Smooth muscle cell (in vitro differentiated cells): ENCODE measurements around the gene TYK2. TPM values are rescaled to one million over a fixed set of nuclear protein-coding genes. Genes with fewer than 3 reads are reported as not detected.

Experiments
- DNase-seq: peaks from one replicate; lab custom pipeline; 2025; ENCODE audit not compliant: unreplicated experiment; lab: John Stamatoyannopoulos, UW
- H2AFZ ChIP-seq: fragments of 200-600 bp; sonication (generic); 2 replicates; pipeline ENCODE4 v1.6.0; 2016; ENCODE audit warnings: antibody characterized with exemption, low read depth, mild to moderate bottlenecking
- H3F3A ChIP-seq: fragments of 200-600 bp; sonication (generic); 2 replicates; pipeline ENCODE4 v1.6.0; 2017; ENCODE audit warnings: antibody characterized with exemption, low read depth
- H3K27ac ChIP-seq: fragments of 200-600 bp; sonication (generic); 2 replicates; pipeline ENCODE4 v1.5.1; 2016; ENCODE audit warnings: low read depth, mild to moderate bottlenecking
- H3K27me3 ChIP-seq: fragments of 200-600 bp; sonication (generic); 2 replicates; pipeline ENCODE4 v1.6.1; 2016; ENCODE audit warnings: low read depth, mild to moderate bottlenecking
- H3K36me3 ChIP-seq: fragments of 200-600 bp; sonication (generic); 2 replicates; pipeline ENCODE4 v1.5.1; 2016; ENCODE audit warnings: low read depth
- H3K4me1 ChIP-seq: fragments of 200-600 bp; sonication (generic); 2 replicates; pipeline ENCODE4 v1.5.1; 2016; ENCODE audit warnings: low read depth
- H3K4me2 ChIP-seq: fragments of 200-600 bp; sonication (generic); 2 replicates; pipeline ENCODE4 v1.6.0; 2016; ENCODE audit warnings: mild to moderate bottlenecking
- H3K4me3 ChIP-seq: fragments of 200-600 bp; sonication (generic); 2 replicates; pipeline ENCODE4 v1.5.1; 2016; ENCODE audit warnings: mild to moderate bottlenecking
- H3K79me2 ChIP-seq: fragments of 200-600 bp; sonication (generic); 2 replicates; pipeline ENCODE4 v1.6.0; 2016; ENCODE audit warnings: low read depth, mild to moderate bottlenecking
- H3K9ac ChIP-seq: fragments of 200-600 bp; sonication (generic); 2 replicates; pipeline ENCODE4 v1.6.0; 2016; ENCODE audit warnings: low read depth
- H3K9me3 ChIP-seq: fragments of 200-600 bp; sonication (generic); replicated peaks from 2 replicates; pipeline ENCODE4 v1.5.1; 2016; ENCODE audit warnings: low read depth
- H4K20me1 ChIP-seq: fragments of 200-600 bp; sonication (generic); 2 replicates; pipeline ENCODE4 v1.6.0; 2016; ENCODE audit warnings: low read depth
- WGBS: methylation state at CpG from one replicate; pipeline ENCODE4 v1.1.7; 2016; ENCODE audit warnings: low lambda C conversion rate; 5-methylcytosine and 5-hydroxymethylcytosine counted together
- polyA plus RNA-seq: library from polyadenylated mRNA; unstranded; fragments of >200 nt; fragmentation: Nextera tagmentation; extraction: Ambion mirVana; gene quantifications from 2 replicates; pipeline ENCODE4 v1.2.1, GENCODE V29; 2016
- total RNA-seq: library from RNA; depleted of rRNA; stranded (reverse); fragments of >200 nt; gene quantifications from 2 replicates; pipeline ENCODE4 v1.2.3, GENCODE V29; 2014
- TF ChIP-seq, protein P1 (sequence below): fragments of 200-600 bp; sonication (generic); IDR thresholded peaks from 2 replicates; pipeline ENCODE4 v1.5.1; 2017; ENCODE audit warnings: borderline replicate concordance, mild to moderate bottlenecking, antibody characterized with exemption; ENCODE audit not compliant: insufficient read depth, poor library complexity, severe bottlenecking

The TYK2 gene
- 52.5 and 53.1 TPM in 2 replicates for total RNA-seq
- 90.8 and 98.4 TPM in 2 replicates for polyA plus RNA-seq

DNA sequence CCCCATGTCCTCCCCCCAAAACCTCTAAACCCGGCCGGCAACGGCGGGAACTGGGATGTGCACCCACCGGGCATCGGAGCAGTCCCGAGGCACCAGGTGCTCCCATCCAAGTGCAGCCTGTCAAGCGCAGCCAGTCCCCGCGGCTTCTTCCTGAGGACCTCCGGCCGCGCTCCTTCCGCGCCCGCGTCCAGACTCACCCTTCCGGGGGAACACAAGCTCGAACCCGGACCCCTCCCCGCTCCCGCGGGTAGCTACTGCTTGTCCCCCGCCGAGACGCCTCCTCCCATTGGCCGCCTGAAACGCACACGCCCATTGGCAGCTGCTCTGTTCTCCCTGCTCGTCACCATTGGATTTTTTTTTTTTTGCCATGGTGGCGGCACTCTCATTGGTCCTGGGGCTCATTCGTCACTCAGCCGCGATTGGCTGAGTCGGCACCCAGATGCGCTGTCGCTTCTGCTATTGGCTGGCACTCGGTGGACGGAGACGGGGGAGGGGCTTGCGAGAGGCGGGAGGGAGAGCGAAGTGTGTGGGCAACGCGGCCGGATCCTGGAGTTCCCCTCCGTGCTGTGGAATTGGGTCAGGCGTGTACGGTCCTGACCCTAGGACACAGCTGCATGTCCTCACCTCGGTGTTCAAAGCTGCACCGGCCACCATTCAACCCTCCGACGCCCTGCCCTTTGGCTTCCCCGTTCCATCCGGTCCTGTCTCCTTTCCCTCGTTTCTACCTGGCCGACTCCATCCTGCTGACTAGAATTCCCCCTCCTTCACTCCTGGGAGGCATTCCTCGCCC is at the start of gene TYK2:
TSS of gene TYK2 (minus strand) at position 260 of the 790 bp plus-strand sequence. CDS start 2,166 bp downstream, outside the sequence.
- Histone ChIP-seq H2AFZ (peak within 1 kb of the TSS; percentile 76), H3F3A (no peaks in the 10 kb centered on the region), H3K27me3 (no peaks in the 10 kb centered on the region), H3K9ac (peak within 1 kb of the TSS; percentile 85), H3K4me3 (peak within 1 kb of the TSS; percentile 87), H3K79me2 (peaks cover 8% of the 10 kb centered on the region), H4K20me1 (no peaks in the 10 kb centered on the region), H3K36me3 (no peaks in the 10 kb centered on the region), H3K9me3 (no peaks in the 10 kb centered on the region), H3K4me1 (peaks cover 8% of the 10 kb centered on the region), H3K27ac (peak within 1 kb of the TSS; percentile 50), H3K4me2 (peak within 1 kb of the TSS; percentile 98)
- TF ChIP-seq, protein P1, sequence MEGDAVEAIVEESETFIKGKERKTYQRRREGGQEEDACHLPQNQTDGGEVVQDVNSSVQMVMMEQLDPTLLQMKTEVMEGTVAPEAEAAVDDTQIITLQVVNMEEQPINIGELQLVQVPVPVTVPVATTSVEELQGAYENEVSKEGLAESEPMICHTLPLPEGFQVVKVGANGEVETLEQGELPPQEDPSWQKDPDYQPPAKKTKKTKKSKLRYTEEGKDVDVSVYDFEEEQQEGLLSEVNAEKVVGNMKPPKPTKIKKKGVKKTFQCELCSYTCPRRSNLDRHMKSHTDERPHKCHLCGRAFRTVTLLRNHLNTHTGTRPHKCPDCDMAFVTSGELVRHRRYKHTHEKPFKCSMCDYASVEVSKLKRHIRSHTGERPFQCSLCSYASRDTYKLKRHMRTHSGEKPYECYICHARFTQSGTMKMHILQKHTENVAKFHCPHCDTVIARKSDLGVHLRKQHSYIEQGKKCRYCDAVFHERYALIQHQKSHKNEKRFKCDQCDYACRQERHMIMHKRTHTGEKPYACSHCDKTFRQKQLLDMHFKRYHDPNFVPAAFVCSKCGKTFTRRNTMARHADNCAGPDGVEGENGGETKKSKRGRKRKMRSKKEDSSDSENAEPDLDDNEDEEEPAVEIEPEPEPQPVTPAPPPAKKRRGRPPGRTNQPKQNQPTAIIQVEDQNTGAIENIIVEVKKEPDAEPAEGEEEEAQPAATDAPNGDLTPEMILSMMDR: no peak
- under 1% methylated on average over 54 of the region's 58 CpGs for WGBS
- peak; percentile 88 for DNase-seq

DNA sequence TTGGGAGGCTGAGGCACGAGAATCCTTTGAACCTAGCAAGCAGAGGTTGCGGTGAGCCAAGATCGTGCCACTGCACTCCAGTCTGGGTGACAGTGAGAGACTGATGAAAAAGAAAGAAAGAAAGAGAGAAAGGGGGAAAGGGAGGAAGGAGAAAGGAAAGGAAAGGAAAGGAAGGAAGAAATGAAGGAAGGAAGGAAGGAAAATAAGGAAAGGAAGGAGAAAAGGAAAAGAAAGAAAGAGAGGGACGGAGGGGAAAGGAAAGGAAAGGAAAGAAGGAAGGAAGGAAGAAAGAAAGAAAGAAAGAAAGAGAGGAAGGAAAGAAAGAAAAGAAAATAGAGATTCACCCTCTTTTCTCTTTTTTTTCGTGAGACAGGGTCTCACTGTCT is 48.6 kb upstream of the TYK2 start:
- Histone ChIP-seq H3K9ac (no peak overlapping the region), H2AFZ (no peak overlapping the region), H3K4me1 (peaks cover 7% of the 10 kb centered on the region), H3K9me3 (no peaks in the 10 kb centered on the region), H3K27me3 (peaks cover 12% of the 10 kb centered on the region), H3K36me3 (no peaks in the 10 kb centered on the region), H3K79me2 (no peaks in the 10 kb centered on the region), H3K4me3 (no peak overlapping the region), H3K4me2 (no peak overlapping the region), H4K20me1 (peaks cover 9% of the 10 kb centered on the region), H3F3A (no peaks in the 10 kb centered on the region), H3K27ac (no peak overlapping the region)
- 86% methylated on average over 5 of the region's 5 CpGs for WGBS
- TF ChIP-seq, protein P1: no peak
- DNase-seq: no peak

DNA sequence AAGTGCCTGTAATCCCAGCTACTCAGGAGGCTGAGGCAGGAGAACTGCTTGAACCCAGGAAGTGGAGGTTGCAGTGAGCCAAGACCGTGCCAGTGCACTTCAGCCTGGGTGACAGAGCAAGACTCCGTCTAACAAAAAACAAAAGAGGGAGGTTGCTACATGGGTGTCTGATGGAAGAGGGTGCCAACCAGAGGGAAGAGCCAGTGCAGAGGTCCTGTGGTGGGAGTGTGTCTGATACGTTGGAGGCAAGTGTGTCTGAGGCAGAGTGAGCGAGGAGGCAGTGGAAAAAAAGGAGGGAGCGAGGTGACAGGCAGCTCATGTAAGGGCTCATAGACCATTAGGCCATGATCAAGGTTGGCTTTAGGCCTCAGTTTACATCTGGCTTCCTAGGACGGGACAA is 46.8 kb upstream of the TYK2 start:
- no peaks in the 10 kb centered on the region for H3K36me3 ChIP-seq
- H3K27ac ChIP-seq: no peak overlapping the region
- 95% methylated on average over 5 of the region's 6 CpGs for WGBS
- H3K4me2 ChIP-seq: no peak overlapping the region
- H3K9ac ChIP-seq: no peak overlapping the region
- no peak for DNase-seq
- no peaks in the 10 kb centered on the region for H3K4me1 ChIP-seq
- H3K4me3 ChIP-seq: no peak overlapping the region
- no peaks in the 10 kb centered on the region for H3K79me2 ChIP-seq
- H4K20me1 ChIP-seq: no peaks in the 10 kb centered on the region
- no peaks in the 10 kb centered on the region for H3K9me3 ChIP-seq
- no peak overlapping the region for H2AFZ ChIP-seq
- peaks cover 22% of the 10 kb centered on the region for H3K27me3 ChIP-seq
- TF ChIP-seq, protein P1: no peak
- H3F3A ChIP-seq: no peaks in the 10 kb centered on the region
